Uterus (tissue), 2 donors: ENCODE measurements around the gene DGCR6.
"Not testable (repeated sequence)": the region's sequence is repeated elsewhere in the genome, so short reads cannot be mapped to it uniquely, and the experiment has no call there.

Source experiments
- POLR2A ChIP-seq, 2 donors: fragments of 450-650 bp; IDR thresholded peaks; one replicate each; pipeline ENCODE4 v1.6.1; 2016; ENCODE audit warnings: antibody characterized with exemption in 2 of 2, mild to moderate bottlenecking in 1 of 2, moderate library complexity in 1 of 2
- TF ChIP-seq, protein P1 (sequence below), 4 experiments: fragments of 200-600 bp in 2 of 4; fragments of 450-650 bp in 2 of 4; sonication (generic) in 2 of 4; IDR thresholded peaks; one replicate each; pipeline ENCODE4 v1.5.1; 2016 to 2019; ENCODE audit warnings: antibody characterized with exemption in 4 of 4, mild to moderate bottlenecking in 2 of 4, moderate library complexity in 1 of 4

- TF ChIP-seq, protein P1, sequence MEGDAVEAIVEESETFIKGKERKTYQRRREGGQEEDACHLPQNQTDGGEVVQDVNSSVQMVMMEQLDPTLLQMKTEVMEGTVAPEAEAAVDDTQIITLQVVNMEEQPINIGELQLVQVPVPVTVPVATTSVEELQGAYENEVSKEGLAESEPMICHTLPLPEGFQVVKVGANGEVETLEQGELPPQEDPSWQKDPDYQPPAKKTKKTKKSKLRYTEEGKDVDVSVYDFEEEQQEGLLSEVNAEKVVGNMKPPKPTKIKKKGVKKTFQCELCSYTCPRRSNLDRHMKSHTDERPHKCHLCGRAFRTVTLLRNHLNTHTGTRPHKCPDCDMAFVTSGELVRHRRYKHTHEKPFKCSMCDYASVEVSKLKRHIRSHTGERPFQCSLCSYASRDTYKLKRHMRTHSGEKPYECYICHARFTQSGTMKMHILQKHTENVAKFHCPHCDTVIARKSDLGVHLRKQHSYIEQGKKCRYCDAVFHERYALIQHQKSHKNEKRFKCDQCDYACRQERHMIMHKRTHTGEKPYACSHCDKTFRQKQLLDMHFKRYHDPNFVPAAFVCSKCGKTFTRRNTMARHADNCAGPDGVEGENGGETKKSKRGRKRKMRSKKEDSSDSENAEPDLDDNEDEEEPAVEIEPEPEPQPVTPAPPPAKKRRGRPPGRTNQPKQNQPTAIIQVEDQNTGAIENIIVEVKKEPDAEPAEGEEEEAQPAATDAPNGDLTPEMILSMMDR (IDR thresholded peaks at IDR 0.05), result not testable (repeated sequence)
- not testable (repeated sequence) for TF ChIP-seq POLR2A (IDR thresholded peaks at IDR 0.05)
These were observed 55.1 kb downstream of the DGCR6 start for GRCh38 chr22:18961201-18961600.
